Measurements from ENCODE around the gene SERAC1.
A peak's percentile ranks its signal among the peaks of the same experiment; 100 is the strongest.

GRCh38 chr6:158213925-158214674, 46.0 kb upstream of the SERAC1 start:
- TF ChIP-seq GABPA (IDR thresholded peaks at IDR 0.05; ENCODE audit: low read depth): no peak
- TF ChIP-seq, protein P1, sequence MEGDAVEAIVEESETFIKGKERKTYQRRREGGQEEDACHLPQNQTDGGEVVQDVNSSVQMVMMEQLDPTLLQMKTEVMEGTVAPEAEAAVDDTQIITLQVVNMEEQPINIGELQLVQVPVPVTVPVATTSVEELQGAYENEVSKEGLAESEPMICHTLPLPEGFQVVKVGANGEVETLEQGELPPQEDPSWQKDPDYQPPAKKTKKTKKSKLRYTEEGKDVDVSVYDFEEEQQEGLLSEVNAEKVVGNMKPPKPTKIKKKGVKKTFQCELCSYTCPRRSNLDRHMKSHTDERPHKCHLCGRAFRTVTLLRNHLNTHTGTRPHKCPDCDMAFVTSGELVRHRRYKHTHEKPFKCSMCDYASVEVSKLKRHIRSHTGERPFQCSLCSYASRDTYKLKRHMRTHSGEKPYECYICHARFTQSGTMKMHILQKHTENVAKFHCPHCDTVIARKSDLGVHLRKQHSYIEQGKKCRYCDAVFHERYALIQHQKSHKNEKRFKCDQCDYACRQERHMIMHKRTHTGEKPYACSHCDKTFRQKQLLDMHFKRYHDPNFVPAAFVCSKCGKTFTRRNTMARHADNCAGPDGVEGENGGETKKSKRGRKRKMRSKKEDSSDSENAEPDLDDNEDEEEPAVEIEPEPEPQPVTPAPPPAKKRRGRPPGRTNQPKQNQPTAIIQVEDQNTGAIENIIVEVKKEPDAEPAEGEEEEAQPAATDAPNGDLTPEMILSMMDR (IDR thresholded peaks at IDR 0.05; ENCODE audit: insufficient read depth, low read length): peak; percentile 62

Measured in HL-60 (cell line).